ENCODE measurements around the gene CAMKK2.
"Not testable (repeated sequence)": the region's sequence is repeated elsewhere in the genome, so short reads cannot be mapped to it uniquely, and the experiment has no call there.

Gene CAMKK2

GRCh38 chr12:121278169-121279070 is 18.1 kb downstream of the CAMKK2 start:
- DNase-seq, result no peak

- no peak for DNase-seq
Measured at GRCh38 chr12:121277374-121277759, 19.1 kb downstream of the CAMKK2 start.

GRCh38 chr12:121274036-121274763 is 22.3 kb downstream of the CAMKK2 start:
- DNase-seq, result no peak

DNA sequence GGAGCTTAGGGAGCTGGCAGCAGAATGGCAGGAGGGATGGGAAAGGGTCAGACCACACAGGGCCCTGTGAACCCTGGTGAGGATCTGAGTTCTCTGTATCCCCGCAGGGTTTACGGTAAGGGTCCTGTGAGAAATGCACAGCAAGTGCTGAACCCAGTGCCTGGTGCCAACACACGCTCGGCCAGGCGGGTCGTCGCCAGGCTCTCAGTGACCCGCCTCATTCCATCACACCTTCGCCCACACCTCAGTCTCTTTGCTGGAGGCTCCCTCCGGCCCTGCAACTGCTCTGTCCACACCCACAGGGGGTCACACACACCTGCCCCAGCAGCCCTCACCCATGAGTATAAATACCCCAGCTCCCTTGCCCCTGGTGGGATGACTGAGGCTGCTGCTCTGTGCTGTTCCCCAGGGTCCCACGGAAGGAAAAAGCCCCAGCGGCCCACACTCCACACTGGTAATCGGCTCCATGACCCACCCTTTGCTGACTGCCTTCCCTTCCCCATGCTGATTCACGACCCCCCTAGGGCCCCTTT is 23.1 kb downstream of the CAMKK2 start:
- DNase-seq, result no peak

DNA sequence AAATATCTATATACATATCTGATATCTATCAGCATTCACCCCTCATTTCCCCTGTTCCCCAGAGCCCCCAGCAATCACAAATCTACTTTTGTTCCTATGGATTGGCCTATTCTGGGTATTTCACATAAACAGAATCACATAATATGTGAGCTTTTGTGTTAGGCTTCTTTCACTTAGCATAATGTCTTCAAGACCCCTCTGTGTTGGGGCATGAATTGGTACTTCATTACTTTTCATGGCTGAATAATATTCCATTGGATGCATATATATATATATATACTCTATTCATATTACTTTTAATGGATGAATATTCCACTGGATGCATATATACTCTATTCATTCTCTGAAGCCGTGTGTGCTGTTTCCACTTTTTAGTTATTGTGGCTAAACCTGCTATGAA is 28.7 kb downstream of the CAMKK2 start:
- no peak for DNase-seq

DNA sequence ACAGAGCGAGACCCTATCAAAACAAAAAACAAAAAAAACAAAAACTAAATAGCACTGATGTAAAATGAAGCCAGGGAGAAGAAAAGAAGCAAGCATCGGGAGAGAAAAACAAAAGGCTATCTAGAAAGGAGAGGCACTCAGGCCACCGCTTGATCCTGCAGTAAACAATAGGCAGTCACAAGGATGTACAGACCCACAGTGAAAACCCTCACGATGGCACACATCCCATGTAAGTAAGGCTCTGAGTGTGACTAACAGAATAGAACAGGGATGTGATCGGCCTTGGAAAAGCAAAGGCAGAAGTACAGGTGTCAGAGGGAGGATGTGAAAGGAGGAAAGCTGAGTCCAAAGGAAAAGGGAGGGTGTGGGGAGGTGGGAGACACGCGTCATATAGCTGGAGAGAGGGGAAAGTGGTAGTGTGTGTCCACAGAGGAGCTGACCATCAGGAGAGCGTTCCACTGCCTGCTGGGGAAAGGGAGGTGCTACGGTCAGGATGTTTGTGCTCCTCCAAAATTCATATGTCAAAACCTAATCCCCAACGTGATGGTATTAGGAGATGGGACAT is 31.5 kb downstream of the CAMKK2 start:
- DNase-seq, result no peak

DNA sequence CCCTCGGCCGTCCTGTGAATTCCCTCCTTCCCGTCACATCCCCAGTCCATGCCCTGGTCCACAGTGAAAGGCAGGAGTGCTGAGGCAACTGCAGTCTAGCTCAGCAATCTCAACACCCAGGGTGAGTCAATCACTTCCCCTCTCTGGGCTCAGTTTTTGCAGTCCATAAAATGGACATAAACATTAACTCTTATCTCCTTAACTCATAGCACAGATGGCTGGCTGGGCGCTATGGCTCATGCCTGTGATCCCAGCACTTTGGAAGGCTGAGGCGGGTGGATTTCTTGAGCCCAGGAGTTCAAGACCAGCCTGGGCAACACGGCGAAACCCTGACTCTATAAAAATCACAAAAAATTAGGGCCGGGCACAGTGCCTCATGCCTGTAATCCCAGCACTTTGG is 32.4 kb downstream of the CAMKK2 start:
- no peak for DNase-seq

GRCh38 chr12:121263206-121263935 is 33.1 kb downstream of the CAMKK2 start:
- no peak for DNase-seq

DNA sequence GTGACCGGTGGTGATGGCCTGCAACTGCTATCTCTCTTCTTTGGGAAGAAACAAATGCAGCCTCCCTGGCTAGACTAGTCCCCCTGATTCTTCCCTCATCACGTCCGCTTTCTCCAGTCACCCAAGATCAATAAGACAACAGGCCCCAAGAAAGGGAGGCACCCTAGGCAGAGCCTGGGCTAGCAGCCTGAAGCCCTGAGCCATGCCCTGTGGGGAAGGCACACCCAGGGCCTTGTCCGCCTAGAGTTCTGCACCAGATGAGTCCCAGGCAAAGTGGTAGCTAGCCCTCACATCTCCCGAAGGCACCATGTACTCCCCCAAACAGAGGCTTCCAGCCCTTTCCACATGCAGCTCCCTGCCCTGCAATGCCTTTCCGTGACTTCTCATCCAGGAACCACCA is 35.1 kb downstream of the CAMKK2 start:
- DNase-seq, result no peak

GRCh38 chr12:121260091-121260490 is 36.4 kb downstream of the CAMKK2 start:
- no peak for DNase-seq

- DNase-seq, result no peak
Measured at GRCh38 chr12:121259074-121259473, 37.4 kb downstream of the CAMKK2 start.

DNA sequence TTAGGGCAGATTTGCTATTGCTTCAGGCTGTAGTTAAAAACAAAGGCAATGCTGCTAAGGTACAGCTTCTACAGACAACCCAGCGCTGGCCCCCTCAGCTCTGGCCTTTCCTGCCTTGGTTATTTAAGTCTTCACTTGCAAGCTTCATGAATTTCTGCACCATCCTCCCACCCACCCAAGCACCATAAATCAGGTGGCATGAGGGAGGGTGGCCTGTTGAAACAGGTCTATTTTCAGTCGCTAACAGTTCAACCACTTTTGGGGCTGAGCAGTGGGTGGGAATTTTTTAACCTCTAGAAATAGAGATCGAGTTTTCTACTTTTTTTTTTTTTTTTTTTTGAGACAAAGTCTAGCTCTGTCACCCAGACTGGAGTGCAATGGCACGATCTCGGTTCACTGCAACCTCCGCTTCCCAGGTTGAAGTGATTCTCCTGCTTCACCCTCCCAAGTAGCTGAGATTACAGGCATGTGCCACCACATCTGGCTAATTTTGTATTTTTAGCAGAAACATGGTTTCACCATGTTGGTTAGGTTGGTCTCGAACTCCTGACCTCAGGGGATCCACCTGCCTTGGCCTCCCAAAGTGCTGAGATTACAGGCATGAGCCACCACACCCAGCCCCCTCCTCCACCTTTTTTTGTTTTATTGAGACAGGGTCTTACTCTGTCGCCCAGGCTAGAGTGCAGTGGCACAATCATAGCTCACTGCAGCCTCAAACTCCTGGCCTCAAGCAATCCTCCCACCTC is 38.6 kb downstream of the CAMKK2 start:
- DNase-seq, result not testable (repeated sequence)

GRCh38 chr12:121255433-121255832 is 41.1 kb downstream of the CAMKK2 start:
- no peak for DNase-seq

DNA sequence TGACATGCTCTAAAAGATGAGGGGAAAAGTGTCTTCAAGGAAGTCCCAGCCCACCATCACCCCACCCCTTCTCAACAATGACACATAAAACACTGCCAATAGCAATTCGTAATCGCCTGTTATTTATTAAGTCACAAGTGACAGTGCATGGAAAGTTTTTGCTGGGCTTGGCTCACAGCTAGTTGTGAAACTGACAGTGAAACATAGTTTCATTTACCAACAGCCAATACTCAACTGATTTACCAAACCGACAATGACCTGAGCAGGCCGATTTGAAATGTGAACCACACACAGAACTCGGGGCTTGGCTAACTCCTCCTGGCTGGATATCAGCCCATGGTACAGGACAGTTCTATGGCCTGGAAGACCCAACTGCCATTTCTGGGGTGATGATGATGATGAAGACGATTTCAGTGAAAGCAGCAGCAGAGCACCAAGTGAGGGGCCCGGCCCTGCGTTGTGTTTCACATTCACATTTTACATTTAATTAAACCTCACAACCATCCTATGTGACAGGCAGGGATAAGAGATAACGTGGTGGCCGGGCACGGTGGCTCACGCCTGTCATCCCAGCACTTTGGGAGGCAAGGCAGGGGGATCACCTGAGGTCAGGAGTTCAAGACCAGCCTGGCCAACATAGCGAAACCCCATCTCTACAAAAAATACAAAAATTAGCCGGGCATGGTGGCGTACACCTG is 42.7 kb downstream of the CAMKK2 start:
- no peak for DNase-seq

GRCh38 chr12:121252712-121253345 is 43.7 kb downstream of the CAMKK2 start:
- no peak for DNase-seq

DNA sequence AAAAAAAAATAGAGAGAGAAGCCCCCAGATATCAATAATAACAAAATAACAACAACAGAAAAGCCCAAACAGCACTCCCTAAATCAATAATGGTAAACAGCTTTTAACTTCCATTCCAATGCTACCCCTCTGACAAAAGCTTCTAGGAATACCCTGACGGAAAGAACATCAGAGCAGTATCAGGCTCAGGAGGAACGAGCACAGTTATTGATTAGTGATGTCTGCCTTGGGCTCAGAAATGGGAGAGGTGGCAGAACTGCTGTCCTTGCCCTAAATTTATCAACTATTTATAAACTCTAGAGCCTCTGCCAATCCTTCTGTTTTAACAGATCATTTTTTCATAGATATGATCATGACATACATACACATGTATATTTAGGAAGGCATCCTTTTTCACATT is 44.7 kb downstream of the CAMKK2 start:
- no peak for DNase-seq

GRCh38 chr12:121250359-121250758 is 46.1 kb downstream of the CAMKK2 start:
- no peak for DNase-seq

DNA sequence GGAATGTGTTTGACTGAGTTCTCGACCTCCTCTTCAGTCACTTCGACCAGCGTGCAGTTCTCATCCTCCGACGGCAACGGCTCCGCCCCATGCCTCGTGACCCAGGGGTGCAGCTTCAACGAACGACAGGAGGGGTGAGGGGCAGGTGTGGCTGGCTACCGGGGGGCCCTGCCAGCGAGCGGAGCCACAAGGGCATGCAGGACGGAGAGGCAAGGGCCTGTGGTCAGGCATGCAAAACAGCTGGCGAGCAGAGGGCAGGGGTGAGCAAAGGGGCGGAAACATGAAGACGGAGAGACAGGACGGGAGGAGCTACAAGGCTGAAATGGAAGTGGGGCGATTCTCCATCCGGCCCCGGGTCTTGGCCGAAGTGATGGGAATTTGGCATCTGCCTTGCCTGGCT is 47.9 kb downstream of the CAMKK2 start:
- no peak for DNase-seq

GRCh38 chr12:121246893-121247557 is 49.5 kb downstream of the CAMKK2 start:
- DNase-seq, result no peak

DNA sequence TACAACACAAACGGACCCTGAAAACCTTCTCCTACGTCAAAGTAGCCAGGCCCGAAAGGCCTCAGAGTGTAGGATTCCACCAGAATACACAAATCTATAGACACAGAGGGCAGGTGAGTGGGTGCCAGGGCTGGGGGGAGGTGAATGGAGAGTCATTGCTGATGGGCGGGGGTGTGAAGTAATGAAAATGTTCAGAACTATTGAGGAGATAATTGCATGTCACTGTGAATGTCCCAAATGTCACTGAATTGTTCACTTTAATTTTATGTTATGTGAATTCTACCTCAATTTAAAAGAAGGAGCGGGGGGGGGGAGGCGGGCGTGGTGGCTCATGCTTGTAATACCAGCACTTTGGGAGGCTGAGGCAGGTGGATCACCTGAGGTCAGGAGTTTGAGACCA is 50.6 kb downstream of the CAMKK2 start:
- DNase-seq, result no peak
